NCI-H524 treated with DMSO at 0.1 percent for 48 hours (cell line): ENCODE measurements around the gene KRT77.
"Not testable (repeated sequence)": the region's sequence is repeated elsewhere in the genome, so short reads cannot be mapped to it uniquely, and the experiment has no call there.

Experiments
- DNase-seq: peaks from one replicate; lab custom pipeline; 2025; lab: John Stamatoyannopoulos, UW

Gene KRT77

GRCh38 chr12:52703424-52703823 lies at the start of gene KRT77:
TSS of gene KRT77 (minus strand) at chr12:52703524. CDS start at chr12:52703434, 90 bp downstream.
- DNase-seq: no peak

GRCh38 chr12:52752516-52752915 lies 49.2 kb upstream of the KRT77 start:
- no peak for DNase-seq

GRCh38 chr12:52751795-52752194 lies 48.5 kb upstream of the KRT77 start:
- DNase-seq: no peak

DNA sequence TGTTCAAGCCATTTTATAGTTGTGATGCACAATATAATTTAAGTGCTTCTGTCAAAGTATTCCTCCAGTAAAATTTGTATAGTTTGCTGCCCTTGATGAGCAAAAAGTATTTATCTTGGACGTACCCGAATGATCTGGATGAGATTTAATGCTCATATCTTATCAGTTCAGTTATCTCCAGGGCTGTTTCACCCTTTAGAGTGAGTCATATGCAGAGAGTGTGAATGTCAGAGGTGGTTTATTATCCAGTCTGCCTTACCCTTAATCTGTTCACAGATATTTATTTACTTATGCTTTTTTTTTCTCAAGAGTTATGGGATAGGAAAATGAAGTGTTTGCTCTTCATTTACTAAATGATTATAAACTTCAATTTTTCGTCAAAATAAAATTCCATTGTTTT lies 47.2 kb upstream of the KRT77 start:
- not testable (repeated sequence) for DNase-seq

DNA sequence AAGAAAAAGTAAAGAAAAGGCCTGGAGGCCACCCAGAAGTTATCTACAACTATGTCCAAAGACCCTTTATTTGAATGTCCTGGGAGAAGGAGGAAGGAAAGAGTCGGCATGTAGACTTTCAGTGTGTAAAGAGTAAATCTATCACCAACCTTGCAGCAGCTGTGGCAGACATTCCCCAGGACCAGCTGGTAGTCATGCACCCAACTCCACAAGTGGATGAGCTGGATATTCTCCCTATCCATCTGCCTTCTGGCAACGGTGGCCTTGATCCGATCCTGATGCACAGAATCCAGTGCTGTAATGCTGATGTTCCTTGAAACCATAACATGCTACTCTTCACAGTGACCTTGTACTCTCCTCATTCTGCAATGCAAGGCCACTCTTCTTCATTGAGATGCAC lies 46.5 kb upstream of the KRT77 start:
- peak; percentile 16 for DNase-seq

DNA sequence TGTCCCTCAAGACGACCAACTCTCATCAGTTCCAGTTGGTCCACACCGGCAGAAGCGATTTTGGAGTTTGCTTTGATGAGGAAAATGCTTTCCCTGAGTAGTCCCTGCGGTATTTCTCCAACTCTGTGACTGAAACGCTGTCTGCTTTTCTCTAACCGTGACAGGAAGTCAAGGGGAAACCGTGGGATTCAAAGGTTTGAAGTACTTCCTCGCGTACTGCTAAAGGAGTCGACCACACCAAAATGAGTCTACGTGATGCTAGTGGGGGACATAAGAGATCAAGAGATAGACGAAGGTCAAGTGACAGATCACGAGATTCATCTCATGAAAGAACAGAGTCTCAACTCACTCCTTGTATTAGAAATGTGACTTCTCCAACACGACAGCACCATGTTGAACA lies 45.3 kb upstream of the KRT77 start:
- no peak for DNase-seq

DNA sequence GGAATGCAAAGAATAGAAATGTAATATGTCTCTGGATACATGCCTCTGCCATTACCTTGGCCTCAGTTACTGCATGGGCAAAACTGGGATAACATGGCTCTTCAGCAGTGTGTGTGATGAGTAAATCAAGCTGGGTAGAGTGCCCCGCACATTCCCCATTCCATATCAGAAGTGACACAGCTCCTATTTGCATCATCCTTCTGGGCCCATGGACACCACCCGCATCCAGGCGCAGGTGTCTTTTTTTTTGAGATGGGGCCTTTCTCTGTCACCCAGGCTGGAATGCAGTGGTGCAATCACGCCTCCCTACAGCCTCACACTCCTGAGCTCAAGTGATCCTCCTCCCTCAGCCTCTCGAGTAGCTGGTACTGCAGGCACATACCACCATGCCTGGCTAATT lies 42.2 kb upstream of the KRT77 start:
- no peak for DNase-seq

DNA sequence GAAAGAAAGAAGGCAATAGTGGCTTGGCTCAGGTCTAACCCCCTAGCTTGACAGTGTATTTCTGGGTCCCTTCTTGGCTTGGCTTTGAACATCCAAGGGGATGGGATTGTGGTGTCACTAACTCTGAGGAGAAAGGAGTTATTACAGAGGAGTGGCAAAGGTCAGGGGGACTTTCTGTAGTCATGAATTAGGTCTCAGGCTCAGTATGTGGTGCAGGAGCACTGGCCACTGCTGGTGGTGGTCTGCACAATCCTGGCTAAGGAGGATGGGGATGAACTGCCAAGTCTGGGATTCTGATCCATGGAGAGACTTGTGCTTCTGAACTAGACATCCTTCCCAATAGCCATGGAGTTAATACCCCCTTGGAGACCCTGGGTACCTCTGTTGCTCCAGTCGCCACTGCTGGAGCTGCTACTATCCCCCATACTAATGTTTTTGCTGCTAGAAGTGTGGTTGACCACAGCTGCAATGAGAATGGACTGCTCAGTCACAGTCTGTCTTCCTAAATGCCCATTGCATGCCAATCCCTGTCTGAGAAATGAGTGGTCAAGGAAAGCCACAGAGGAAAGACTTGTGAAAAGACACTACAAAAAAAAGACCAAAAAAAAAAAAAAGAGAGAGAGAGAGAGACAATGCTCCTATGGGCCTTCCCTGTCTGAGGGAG lies 41.3 kb upstream of the KRT77 start:
- DNase-seq: no peak

DNA sequence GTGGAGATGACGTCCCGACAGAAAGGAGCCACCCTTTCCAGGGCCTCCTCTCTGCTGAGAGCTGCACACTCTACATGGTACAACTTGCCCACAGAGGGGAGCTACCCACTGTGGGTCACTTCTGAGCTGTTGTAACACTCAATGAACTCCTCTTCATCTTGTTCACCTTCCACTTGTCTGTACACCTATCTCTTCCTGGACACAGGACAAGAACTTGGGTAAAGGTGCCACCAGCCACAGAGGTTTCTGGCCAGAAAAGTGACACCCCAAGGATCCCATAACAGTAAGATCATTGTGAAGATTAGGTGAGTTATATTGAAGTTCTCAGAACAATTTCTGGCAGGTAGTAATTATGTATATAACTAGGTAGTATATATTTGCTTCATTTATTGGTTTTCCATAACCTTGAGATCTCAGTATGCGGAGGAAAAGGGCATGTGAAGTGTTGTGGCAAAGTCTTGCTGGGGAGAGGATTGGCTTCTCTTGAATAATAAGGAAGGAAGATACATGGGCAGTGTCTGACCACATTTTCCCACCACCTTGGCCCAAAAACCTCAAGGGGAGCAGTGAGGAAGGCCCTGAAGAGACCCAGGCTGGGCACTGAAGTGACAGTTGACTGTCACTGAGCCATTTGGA lies 39.6 kb upstream of the KRT77 start:
- DNase-seq: no peak

DNA sequence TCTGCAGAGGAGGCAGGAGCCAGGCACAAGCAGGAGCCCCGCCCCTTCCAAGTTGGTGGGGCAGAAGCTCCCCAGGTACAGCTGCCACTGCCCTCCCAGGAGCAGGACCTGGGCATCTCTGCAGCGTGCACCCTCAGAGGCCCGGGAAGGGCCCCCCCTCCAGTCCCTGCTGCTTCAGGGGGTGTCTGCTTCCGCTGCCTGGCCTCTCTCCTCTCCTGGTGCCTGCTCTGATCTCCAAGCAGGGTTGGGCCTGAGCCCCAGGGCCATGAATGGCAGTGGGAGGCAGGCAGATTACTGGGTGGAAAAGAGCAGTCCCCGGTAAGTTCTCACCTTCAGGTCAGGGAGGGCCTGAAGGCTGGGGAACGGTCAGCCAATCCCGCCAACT lies 38.9 kb upstream of the KRT77 start:
- DNase-seq: no peak

- DNase-seq: no peak
These were observed 38.3 kb upstream of the KRT77 start for GRCh38 chr12:52741375-52742195.

- peak; percentile 72 for DNase-seq
These were observed 37.3 kb upstream of the KRT77 start for GRCh38 chr12:52740584-52740983.

GRCh38 chr12:52739963-52740362 lies 36.6 kb upstream of the KRT77 start:
- DNase-seq: peak; percentile 61

GRCh38 chr12:52735816-52736632 lies 32.7 kb upstream of the KRT77 start:
- DNase-seq: no peak

GRCh38 chr12:52735106-52735505 lies 31.8 kb upstream of the KRT77 start:
- no peak for DNase-seq

- no peak for DNase-seq
These were observed 27.5 kb upstream of the KRT77 start for GRCh38 chr12:52730793-52731192.

DNA sequence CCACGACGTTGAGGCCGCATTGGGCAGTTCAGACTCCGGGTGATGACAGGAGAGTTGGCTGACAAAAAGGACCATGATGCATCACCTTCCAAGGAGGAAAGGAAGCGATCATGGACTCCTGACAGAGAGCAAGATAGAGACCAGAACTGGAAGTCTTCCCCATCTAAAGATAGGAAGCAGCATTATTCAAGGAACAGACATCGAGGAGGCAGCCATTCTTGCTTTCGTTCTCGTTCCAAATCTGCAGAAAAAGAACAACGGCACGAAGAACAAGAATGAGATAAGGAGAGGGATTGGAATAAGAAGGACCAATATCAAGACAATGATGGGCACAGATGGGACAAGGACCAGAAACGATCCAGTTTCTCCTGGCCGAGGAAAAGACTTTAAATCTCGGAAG lies 27.1 kb upstream of the KRT77 start:
- no peak for DNase-seq

- no peak for DNase-seq
These were observed 25.8 kb upstream of the KRT77 start for GRCh38 chr12:52729147-52729546.

DNA sequence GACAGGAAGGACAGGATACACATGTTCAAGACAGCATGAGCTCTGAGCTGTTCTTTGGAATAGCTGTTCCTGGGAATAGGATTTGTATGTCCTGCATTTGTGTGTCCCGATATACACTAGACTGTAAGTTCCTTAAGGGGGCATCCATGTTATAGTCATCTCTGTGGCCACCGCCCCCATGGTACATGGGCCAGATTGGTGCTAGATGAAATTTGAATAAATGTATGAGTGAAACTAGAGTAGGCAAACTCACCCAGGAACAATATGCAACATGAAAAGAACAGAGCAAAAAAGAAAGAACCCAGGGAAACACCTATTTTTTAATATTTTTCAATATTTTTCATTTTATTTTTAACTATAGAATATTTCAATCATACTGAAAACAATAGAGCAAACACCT lies 25.1 kb upstream of the KRT77 start:
- no peak for DNase-seq

DNA sequence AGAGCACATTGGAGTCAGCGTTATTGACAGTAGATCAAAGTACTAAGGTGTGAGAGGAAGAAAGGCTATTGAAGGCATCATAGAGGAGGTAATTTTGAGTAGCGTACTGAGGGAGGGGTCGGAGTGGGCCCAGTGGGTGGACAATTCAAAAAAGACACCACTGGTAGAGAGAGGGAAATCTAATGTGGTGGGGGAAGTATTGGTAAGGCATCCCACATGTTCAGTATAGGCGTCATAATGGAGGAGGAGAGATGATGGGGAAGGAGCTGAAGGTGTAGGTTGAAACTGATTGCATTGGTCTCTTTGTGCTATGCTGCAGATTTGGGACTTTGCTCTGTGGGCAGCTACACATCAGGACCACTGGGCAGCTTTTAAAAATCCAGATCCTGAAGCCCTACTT lies 23.7 kb upstream of the KRT77 start:
- no peak for DNase-seq

DNA sequence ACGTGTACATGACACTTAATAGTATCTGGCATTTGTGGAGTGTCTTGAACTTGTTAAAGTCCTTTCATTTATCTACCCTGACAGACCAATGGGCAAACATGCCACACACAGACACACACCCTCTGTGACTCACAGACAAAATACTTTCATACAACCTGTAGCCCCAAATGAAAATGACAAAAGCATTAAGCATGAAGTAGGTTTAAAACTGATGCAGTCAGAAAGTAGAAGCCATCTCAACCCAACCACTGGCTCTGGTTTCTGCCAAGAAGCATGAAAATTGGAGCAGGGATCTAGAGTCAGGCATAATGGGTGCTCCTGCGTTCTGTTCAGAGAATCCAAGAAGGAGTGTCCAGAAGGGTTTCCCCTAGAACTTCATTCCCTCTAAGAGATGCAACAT lies 23.1 kb upstream of the KRT77 start:
- no peak for DNase-seq

GRCh38 chr12:52724384-52724783 lies 21.1 kb upstream of the KRT77 start:
- no peak for DNase-seq
